SKM-1 treated with dmso at 0.1 percent for 144 hours (cell line): ENCODE results near the gene SLC25A1.

ENCODE experiments used
- DNase-seq: peaks from one replicate; lab custom pipeline; 2025; ENCODE audit not compliant: unreplicated experiment; lab: John Stamatoyannopoulos, UW

The SLC25A1 gene

DNA sequence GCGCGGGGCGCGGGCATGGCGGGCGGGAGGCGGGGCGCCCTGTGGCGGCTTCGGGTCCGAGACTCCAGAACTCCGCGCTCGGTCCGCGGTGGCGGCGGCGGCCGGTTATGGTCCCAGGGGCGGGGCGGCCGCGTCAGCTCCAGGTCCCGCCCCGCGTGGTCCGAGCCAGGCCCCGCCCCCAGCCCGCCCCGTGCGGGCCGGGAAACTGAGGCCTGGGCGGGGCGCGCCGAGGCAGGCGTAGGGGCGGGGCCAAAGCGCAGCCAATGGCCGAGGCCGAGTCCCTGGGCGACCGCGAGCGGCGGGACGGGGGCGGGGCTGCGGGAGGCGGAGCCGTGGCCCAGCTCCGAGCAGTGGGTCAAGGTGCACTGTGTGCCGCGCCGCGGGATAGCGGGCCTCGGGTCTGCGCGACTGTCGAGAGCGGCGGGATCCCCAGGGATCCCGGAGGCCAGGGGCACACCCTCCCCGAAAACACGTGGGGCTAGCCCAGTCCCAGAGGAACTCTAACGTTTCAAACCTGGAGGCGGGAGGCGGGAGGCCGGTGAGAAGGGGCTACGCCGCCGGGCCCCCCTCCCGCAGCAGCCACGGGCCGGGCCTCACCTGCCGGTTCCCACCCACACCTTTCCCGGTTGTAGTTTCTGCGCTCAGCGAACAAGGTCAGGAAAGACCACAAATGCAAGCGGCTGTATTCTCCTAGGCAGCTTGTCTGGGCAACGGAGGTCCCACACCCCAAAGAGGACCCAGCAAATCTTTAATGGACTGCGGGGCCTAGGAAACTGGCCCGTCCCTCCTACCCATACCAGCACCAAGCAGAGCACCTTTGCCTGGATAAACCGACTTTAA is at the start of gene SLC25A1:
TSS of gene SLC25A1 (minus strand) at position 80 of the 840 bp plus-strand sequence. CDS start at position 17, 63 bp downstream.
- DNase-seq: peak; percentile 70

DNA sequence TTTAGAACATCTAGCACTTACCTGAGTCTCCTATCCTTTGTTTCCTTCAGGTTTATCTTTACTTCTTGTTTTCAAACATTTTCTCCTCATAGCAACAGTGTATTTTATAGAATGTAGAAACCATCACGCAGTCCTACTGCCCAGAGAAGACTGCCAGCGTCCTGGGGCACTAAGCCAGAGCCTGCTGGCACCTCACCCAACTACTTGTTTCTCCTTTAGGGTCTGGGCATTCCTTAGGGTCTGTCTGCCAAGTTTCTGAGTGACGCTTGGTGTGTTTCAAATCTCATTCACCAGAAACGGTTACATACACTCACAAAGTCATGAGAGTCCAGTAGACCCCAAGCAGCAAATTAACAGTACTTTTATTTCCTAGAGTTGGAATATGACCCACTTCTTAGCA is 49.6 kb upstream of the SLC25A1 start:
- no peak for DNase-seq

DNA sequence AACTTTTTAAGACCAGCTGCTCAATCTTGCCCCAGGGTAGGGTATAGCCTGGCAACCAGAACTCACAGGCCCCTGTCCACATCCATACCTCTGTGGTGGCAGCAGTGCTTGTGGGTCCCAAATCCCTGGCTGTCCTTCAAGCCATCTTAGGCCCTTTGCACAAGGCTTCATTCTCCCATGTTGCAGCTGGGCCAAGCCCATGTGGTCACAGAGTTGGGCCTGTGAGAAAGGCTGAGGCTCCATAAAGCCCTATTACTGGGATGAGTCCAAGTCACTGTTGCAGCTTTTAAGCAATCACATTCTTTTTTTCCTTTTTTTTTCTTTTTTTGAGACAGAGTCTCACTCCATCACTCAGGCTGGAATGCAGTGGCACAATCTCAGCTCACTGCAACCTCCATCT is 47.9 kb upstream of the SLC25A1 start:
- no peak for DNase-seq

GRCh38 chr22:19225560-19225959 is 47.0 kb upstream of the SLC25A1 start:
- DNase-seq: no peak

DNA sequence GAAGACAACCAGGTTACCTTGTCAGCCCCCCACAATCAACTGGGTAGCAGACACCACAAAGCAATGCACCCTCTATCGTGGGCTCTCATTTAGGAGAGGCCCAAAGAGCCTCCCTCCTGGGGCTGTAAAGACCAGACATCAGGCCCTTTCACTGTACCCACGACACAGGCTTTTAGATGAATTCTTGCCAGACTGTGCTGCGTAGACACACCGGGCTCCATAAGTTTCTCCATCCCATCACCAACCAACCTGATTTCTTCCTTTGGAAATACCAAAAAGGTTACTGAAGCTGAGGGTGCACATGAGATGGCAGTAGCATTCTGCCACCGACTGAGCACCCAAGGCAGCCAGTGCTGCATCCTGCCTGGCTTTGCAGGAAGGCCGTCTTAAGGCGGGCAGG is 46.4 kb upstream of the SLC25A1 start:
- no peak for DNase-seq

- no peak for DNase-seq
Measured at GRCh38 chr22:19224557-19224956, 46.0 kb upstream of the SLC25A1 start.

- no peak for DNase-seq
Measured at GRCh38 chr22:19223617-19224016, 45.1 kb upstream of the SLC25A1 start.

GRCh38 chr22:19223110-19223509 is 44.6 kb upstream of the SLC25A1 start:
- no peak for DNase-seq

- DNase-seq: no peak
Measured at GRCh38 chr22:19222242-19223005, 43.9 kb upstream of the SLC25A1 start.

GRCh38 chr22:19220867-19221266 is 42.3 kb upstream of the SLC25A1 start:
- no peak for DNase-seq

DNA sequence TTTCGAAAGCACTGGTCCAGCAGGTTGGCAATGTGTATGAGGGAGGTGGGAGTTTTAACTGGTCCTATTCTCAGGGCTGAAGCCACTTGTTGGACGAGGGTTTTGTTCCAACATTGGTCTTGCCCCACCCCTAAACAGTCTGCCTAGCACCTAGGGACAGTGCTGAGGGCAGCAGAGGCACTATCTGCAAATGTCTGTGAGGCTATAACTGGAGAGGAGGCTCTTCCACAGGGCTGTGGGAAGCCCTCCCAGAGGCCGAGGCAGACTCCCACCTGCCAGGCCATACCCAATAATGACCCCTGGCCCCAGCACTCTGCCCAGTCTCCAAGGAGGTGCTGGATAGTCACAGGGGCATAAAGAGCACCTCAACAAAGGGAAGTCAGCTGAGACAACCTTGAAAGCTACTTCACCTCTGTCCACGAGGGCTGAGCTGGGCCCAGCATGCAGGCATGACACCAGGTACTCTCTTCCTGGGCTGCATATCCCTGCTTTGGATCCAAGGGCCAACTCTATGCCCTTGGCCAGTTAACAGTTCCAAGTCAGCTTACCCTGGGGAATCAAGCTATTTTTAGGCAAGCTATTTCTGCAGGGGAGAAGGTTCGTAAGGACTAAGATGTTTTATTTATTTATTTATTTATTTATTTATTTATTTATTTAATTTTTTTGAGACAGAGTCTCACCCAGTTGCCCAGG is 40.2 kb upstream of the SLC25A1 start:
- no peak for DNase-seq

DNA sequence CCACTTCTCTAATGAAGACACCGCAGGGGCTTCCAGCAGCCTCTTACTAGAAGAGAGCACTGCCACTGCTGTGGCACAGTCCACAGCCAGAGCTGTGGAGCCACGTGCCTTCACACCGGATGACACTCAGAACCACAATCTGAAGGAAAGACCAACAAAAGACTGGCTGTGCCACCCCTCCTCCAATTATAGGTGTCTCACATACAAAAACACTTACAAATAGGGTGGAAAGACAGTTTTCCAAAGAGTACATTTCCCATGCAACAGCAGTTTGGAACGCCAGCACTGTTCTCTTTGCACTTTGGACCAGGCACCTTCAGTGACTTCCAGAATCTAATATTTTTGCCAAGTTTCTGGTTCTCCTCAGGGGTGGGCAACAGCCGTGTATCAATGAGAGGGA is 38.0 kb upstream of the SLC25A1 start:
- no peak for DNase-seq

GRCh38 chr22:19215360-19215759 is 36.8 kb upstream of the SLC25A1 start:
- DNase-seq: no peak

GRCh38 chr22:19214078-19214473 is 35.5 kb upstream of the SLC25A1 start:
- no peak for DNase-seq

DNA sequence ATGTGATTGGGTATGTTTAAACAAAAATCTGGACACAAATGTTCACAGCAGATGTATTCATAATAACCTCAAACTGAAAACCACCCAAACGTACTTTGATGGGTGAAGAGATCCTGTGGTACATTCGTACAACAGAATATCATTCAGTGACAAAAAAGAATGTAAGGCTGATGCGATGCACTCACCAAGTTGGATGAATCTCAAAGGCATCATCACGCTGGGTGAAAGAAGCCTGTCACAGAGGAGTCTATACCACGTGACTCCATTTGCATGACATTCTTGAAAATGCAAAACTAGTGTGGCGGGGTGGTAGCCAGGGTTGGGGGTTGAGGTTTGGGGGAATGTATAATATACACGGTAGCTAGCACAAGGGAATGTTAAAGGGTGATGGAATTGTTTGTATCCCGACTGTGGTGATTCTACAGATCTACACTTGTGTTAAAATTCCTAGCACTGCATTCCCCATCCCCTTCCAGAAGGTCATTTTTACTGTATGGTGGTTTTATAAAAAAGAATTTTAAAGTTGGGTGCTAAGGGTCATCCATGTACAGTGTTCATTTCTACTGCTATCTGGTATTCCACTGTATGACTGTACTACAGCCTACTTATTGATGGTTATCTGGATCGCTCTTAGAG is 35.0 kb upstream of the SLC25A1 start:
- no peak for DNase-seq

DNA sequence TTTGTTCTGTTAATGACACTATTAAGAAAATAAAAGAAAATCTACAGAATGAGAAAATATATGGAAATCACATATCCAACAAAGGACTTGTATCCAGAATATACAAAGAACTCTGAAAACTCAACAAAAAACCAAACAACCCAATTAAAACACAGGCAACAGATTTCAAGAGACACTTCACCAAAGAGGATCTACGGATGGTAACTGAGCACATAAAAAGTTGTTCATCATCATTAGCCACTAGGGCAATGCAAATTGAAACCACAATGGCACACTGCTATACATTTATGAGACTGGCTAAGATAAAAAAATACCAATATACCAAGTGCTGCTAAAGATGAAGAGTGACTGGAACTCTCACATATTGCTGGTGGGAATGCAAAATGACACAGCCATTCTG is 34.5 kb upstream of the SLC25A1 start:
- no peak for DNase-seq

DNA sequence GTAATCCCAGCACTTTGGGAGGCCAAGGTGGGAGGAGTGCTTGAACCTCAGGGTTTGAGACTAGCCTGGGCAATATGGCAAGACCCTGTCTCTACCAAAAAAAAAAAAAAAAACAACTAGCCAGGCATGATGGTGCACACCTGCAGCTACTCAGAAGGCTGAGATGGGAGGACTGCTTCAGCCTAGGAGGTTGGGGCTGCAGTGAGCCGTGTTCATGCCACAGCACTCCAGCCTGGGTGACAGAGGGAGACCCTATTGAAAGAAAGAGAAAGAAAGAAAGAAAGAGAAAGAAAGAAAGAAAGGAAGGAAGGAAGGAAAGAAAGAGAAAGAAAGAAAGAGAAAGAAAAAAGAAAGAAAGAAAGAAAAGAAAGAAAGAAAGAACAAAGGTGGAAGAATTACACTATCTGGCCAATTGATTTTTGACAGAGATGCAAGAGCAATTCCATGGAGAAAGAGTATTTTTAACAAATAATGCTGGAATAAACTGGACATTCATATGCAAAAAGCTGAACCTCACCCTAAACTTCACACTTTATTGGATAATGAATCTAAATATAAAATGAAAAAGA is 33.9 kb upstream of the SLC25A1 start:
- DNase-seq: no peak

DNA sequence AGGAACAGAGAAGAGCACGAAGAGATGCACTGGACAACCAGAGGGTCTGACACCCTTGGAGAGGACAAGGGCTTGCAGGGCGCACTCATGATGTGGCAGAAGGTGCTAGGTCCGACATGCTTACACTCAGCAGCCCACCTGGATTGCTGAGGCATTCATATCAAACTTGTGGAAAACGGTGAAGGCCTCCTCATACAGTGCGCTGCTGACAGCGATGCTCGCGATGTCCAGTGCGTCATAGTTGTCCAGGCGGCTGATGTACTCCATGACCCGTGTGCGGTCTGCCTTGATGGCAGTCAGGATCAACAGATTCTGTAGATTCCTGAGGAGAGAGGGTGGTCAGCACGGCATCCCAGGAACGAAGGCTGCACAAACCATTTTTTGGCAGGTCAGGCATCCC is 31.7 kb upstream of the SLC25A1 start:
- DNase-seq: no peak

- no peak for DNase-seq
Measured at GRCh38 chr22:19208287-19208847, 29.8 kb upstream of the SLC25A1 start.

DNA sequence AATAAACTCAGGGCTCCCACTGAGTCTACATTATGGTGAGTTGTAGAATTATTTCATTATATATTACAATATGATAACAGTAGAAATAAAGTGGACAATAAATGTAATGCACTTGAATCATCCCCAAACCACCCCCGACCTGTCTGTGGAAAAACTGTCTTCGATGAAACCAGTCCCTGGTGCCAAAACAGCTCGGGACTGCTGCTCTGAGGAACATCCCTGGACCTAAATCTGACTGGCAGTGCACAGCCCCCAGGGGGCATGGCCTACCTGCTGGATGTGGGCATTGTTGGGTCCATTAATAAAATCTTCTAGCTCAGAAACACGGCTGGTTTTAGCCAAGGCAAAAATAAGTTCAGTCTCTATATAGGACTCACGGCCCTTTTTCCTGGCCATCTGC is 29.3 kb upstream of the SLC25A1 start:
- no peak for DNase-seq

- DNase-seq: no peak
Measured at GRCh38 chr22:19207401-19207808, 28.9 kb upstream of the SLC25A1 start.
